ENCODE results near the gene LGALS7B. TPM values are rescaled to one million over a fixed set of nuclear protein-coding genes. Genes with fewer than 3 reads are reported as not detected.
"Not testable (repeated sequence)": the region's sequence is repeated elsewhere in the genome, so short reads cannot be mapped to it uniquely, and the experiment has no call there.

The LGALS7B gene
- total RNA-seq, 4 donors from 2014 or later: not detected

GRCh38 chr19:38815059-38816001 is 26.3 kb downstream of the LGALS7B start:
- DNase-seq (ENCODE audit: low spot score) (no peak), ATAC-seq (ENCODE audit: low FRiP score) (no peak)
- TF ChIP-seq CTCF (IDR thresholded peaks at IDR 0.05): no peak

GRCh38 chr19:38816131-38816750 is 27.2 kb downstream of the LGALS7B start:
- no peak for TF ChIP-seq CTCF (IDR thresholded peaks at IDR 0.05)
- ATAC-seq (ENCODE audit: low FRiP score): no peak
- DNase-seq (ENCODE audit: low spot score): no peak

- TF ChIP-seq CTCF (IDR thresholded peaks at IDR 0.05): no peak
- ATAC-seq (ENCODE audit: low FRiP score) (no peak), DNase-seq (ENCODE audit: low spot score) (no peak)
Observed at GRCh38 chr19:38817081-38817480, 28.1 kb downstream of the LGALS7B start.

GRCh38 chr19:38819231-38819920 is 30.4 kb downstream of the LGALS7B start:
- no peak for TF ChIP-seq CTCF (IDR thresholded peaks at IDR 0.05)
- DNase-seq (ENCODE audit: low spot score): no peak
- ATAC-seq (ENCODE audit: low FRiP score): no peak

- not testable (repeated sequence) for DNase-seq (ENCODE audit: low spot score); ATAC-seq (ENCODE audit: low FRiP score)
Observed at GRCh38 chr19:38821230-38821825, 32.3 kb downstream of the LGALS7B start.

- DNase-seq (ENCODE audit: low spot score); ATAC-seq (ENCODE audit: low FRiP score): not testable (repeated sequence)
Observed at GRCh38 chr19:38825936-38826335, 36.9 kb downstream of the LGALS7B start.

GRCh38 chr19:38826856-38827551 is 38.0 kb downstream of the LGALS7B start:
- no peak for DNase-seq (ENCODE audit: low spot score)
- no peak for TF ChIP-seq CTCF (IDR thresholded peaks at IDR 0.05)
- no peak for ATAC-seq (ENCODE audit: low FRiP score)

GRCh38 chr19:38829203-38829602 is 40.2 kb downstream of the LGALS7B start:
- not testable (repeated sequence) for DNase-seq (ENCODE audit: low spot score); ATAC-seq (ENCODE audit: low FRiP score)
